Immature natural killer cell (primary cell): Measurements from ENCODE around the gene AP4E1. TPM values are rescaled to one million over a fixed set of nuclear protein-coding genes. Genes with fewer than 3 reads are reported as not detected.
"Not testable (repeated sequence)": the region's sequence is repeated elsewhere in the genome, so short reads cannot be mapped to it uniquely, and the experiment has no call there.

ENCODE experiments used
- DNase-seq, 3 donors: peaks; one replicate each; pipeline ENCODE4 v3.0.0; 2022; ENCODE audit warnings: mixed read lengths in 1 of 3
- H3K27ac Mint-ChIP-seq, 6 donors: one replicate each; pipeline ENCODE4 v1.8.0; 2020; ENCODE audit warnings: mixed read lengths in 6 of 6, mild to moderate bottlenecking in 5 of 6, inconsistent platforms in 4 of 6, moderate library complexity in 3 of 6
- H3K27me3 Mint-ChIP-seq, 3 donors: one replicate each; pipeline ENCODE4 v1.8.0; 2020 to 2021; ENCODE audit warnings: low read depth in 3 of 3, mild to moderate bottlenecking in 3 of 3, mixed read lengths in 3 of 3, moderate library complexity in 3 of 3, inconsistent platforms in 1 of 3
- H3K36me3 Mint-ChIP-seq, 3 donors: one replicate each; pipeline ENCODE4 v1.8.0; 2020; ENCODE audit warnings: mixed read lengths in 3 of 3, inconsistent platforms in 2 of 3, mild to moderate bottlenecking in 2 of 3
- H3K4me1 Mint-ChIP-seq, 2 donors: one replicate each; pipeline ENCODE4 v1.8.0; 2020; ENCODE audit warnings: inconsistent platforms in 2 of 2, mild to moderate bottlenecking in 2 of 2, mixed read lengths in 2 of 2, moderate library complexity in 1 of 2
- H3K4me3 Mint-ChIP-seq, 5 donors: one replicate each; pipeline ENCODE4 v1.8.0; 2020; ENCODE audit warnings: mild to moderate bottlenecking in 5 of 5, mixed read lengths in 5 of 5, inconsistent platforms in 3 of 5, moderate library complexity in 3 of 5
- H3K9me3 Mint-ChIP-seq, 6 donors: one replicate each; pipeline ENCODE4 v1.8.0; 2020; ENCODE audit warnings: mild to moderate bottlenecking in 6 of 6, mixed read lengths in 6 of 6, inconsistent platforms in 4 of 6, moderate library complexity in 3 of 6
- polyA plus RNA-seq, 3 donors: library from polyadenylated mRNA; unstranded; fragments of 300-500 nt; fragmentation: Illumina TruSeq; gene quantifications; one replicate each; pipeline ENCODE4 v1.2.3, GENCODE V29; 2021

Gene AP4E1
- polyA plus RNA-seq, 3 donors from 2014 or later: 2.3 to 7.0 (median 3.2) TPM

DNA sequence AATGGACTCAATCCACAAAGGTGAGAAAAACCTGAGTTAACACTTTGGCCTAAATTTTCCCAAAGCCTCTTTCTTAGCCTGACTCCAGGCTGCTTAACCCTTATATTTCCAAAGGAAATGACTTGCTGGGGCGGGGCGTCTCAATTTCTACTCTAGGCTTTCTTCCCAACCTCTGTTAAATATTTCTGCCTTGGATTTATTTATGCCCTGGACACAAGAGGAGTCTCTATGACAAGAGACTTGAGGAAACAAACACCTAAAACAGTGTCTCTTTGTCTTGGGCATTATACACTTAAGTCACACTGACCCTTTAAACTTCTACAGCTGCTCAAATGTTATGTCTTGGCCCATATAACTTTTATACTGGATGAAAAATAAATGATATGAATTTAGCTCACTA, 28.3 kb upstream of the AP4E1 start:
- Mint-ChIP-seq H3K9me3 (no peaks in the 10 kb centered on the region), H3K36me3 (no peaks in the 10 kb centered on the region), H3K27ac (peak overlapping the region in 5 of 6 donors; percentile 15 to 87 (median 74)), H3K4me3 (peak overlapping the region in 2 of 5 donors; percentile 28 to 51), H3K27me3 (peaks cover 1 to 4% (median 3%) of the 10 kb centered on the region in 3 donors), H3K4me1 (peaks cover 40 to 43% of the 10 kb centered on the region in 2 donors)
- DNase-seq: peak in 1 of 3 donors; percentile 1

DNA sequence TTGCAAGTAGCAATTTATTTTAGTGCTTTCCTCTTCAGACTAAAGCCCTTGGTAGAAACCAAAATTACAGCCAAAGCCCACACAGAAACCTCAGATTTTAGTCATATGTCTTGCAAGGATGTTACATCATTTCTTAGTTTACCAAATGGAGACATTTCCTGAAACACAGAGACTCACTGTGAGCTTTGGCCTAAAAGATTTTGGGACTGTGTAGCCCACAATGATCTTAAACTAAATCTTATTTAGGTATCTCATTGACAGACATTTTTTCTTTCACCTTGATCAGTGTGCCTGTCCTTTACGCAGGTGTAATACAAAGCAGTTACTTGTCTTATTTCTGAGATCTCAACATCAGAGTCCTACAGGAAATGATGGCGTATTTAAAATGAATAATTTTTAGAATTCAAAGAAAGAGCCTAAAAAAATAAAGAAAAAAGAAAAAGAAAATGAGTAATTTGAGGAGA, 27.8 kb upstream of the AP4E1 start:
- peaks cover 40 to 43% of the 10 kb centered on the region in 2 donors for H3K4me1 Mint-ChIP-seq

DNA sequence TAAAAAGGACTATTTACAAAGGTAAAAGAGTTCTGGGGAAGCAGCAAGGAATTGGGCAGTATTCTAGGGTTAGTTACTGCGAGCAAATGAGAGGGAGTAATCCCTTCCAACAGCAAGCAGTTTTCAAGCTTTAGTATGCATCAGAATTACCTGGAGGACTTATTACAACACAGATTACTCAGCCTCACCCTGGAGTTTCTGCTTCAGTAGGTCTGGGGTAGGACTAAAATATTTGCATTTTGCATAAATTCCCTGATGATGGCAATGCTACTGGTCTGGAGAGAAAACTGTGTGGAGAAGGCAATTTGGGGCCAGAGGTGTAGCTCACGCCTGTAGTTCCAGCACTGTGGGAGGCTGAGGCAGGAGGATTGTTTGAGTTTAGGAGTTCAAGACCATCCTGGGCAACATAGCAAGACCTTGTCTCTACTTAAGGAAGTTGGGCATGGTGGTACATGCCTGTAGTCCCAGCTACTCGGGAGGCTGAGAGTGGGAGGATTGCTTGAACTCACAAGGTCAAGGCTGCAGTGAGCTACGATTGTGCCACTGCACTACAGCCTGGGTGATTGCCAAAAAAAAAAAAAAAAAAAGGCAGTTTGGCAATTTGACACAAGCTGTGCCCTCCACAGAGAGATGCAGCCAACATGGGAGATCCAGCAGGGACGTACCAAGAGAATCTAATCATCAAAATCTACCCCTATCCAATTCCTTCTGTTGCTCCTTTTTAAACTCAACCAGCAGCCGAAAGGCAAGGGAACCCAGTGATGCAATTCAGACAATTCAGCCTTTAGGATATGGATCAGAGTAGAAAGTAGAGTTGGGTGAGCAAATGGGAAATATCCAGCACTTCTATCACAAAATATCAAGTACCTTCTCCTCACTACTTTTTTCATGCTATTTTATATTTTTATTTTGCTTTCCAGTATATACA, 27.1 kb upstream of the AP4E1 start:
- no peak for DNase-seq
- H3K27ac Mint-ChIP-seq: peak overlapping the region in 4 of 6 donors; percentile 72 to 87 (median 76)
- no peaks in the 10 kb centered on the region for H3K9me3 Mint-ChIP-seq
- peaks cover 1 to 3% (median 2%) of the 10 kb centered on the region in 3 donors for H3K27me3 Mint-ChIP-seq
- no peaks in the 10 kb centered on the region for H3K36me3 Mint-ChIP-seq
- H3K4me1 Mint-ChIP-seq: peaks cover 44 to 46% of the 10 kb centered on the region in 2 donors
- H3K4me3 Mint-ChIP-seq: no peak overlapping the region

More for the DNA sequence above, 27.8 kb upstream of the AP4E1 start:
- Mint-ChIP-seq H3K27ac (peak overlapping the region in 4 of 6 donors; percentile 72 to 87 (median 76)), H3K9me3 (no peaks in the 10 kb centered on the region), H3K4me3 (peak overlapping the region in 2 of 5 donors; percentile 28 to 51), H3K27me3 (peaks cover 1 to 4% (median 2%) of the 10 kb centered on the region in 3 donors), H3K36me3 (no peaks in the 10 kb centered on the region)
- DNase-seq: peak in 1 of 3 donors; percentile 30

GRCh38 chr15:50883903-50884302, 24.6 kb upstream of the AP4E1 start:
- Mint-ChIP-seq H3K4me1 (peaks cover 25 to 30% of the 10 kb centered on the region in 2 donors), H3K36me3 (peaks cover 0 to under 1% (median 0%) of the 10 kb centered on the region in 3 donors), H3K27ac (peak overlapping the region in 1 of 6 donors; percentile 50), H3K4me3 (no peak overlapping the region), H3K9me3 (no peaks in the 10 kb centered on the region), H3K27me3 (peaks cover 0 to 2% (median 1%) of the 10 kb centered on the region in 3 donors)
- DNase-seq: no peak

GRCh38 chr15:50884540-50884939, 23.9 kb upstream of the AP4E1 start:
- no peaks in the 10 kb centered on the region for H3K9me3 Mint-ChIP-seq
- peaks cover 0 to 5% (median 0%) of the 10 kb centered on the region in 3 donors for H3K36me3 Mint-ChIP-seq
- no peak for DNase-seq
- H3K4me3 Mint-ChIP-seq: no peak overlapping the region
- peaks cover 0 to 2% (median 1%) of the 10 kb centered on the region in 3 donors for H3K27me3 Mint-ChIP-seq
- peaks cover 19 to 24% of the 10 kb centered on the region in 2 donors for H3K4me1 Mint-ChIP-seq
- H3K27ac Mint-ChIP-seq: no peak overlapping the region

GRCh38 chr15:50886139-50886467, 22.4 kb upstream of the AP4E1 start:
- DNase-seq: no peak
- Mint-ChIP-seq H3K27me3 (peaks cover 0 to 2% (median 1%) of the 10 kb centered on the region in 3 donors), H3K27ac (no peak overlapping the region), H3K4me3 (no peak overlapping the region), H3K9me3 (peaks cover 3 to 8% (median 7%) of the 10 kb centered on the region in 6 donors), H3K36me3 (peaks cover 4 to 13% (median 6%) of the 10 kb centered on the region in 3 donors), H3K4me1 (peaks cover 6 to 11% of the 10 kb centered on the region in 2 donors)

- Mint-ChIP-seq H3K27ac (no peak overlapping the region), H3K36me3 (peaks cover 5 to 14% (median 8%) of the 10 kb centered on the region in 3 donors), H3K9me3 (peaks cover 4 to 10% (median 8%) of the 10 kb centered on the region in 6 donors), H3K4me1 (peaks cover 4 to 9% of the 10 kb centered on the region in 2 donors), H3K27me3 (peaks cover 0 to 1% (median 0%) of the 10 kb centered on the region in 3 donors), H3K4me3 (no peak overlapping the region)
- DNase-seq: no peak
These were observed 21.7 kb upstream of the AP4E1 start for GRCh38 chr15:50886611-50887345.

DNA sequence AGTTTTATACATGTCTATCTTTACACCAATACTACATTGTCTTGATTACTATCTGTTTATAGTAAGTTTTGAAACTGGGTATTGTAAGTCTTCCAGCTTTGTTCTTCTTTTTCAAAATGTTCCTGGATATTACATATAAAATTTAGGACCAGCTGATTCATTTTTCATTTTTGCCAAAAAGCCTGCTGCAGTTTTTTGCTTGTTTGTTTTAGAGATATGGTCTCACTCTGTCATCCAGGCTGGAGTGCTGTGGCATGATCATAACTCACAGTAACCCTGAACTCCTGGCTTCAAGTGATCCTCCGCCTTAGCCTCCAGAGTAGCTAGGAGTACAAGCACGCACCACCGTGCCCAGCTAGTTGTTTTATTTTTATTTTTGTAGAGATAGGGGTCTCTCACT, 20.4 kb upstream of the AP4E1 start:
- Mint-ChIP-seq H3K27ac (no peak overlapping the region), H3K9me3 (peaks cover 4 to 12% (median 9%) of the 10 kb centered on the region in 6 donors), H3K4me3 (no peak overlapping the region), H3K36me3 (peaks cover 5 to 14% (median 8%) of the 10 kb centered on the region in 3 donors), H3K27me3 (peaks cover 0 to 1% (median 0%) of the 10 kb centered on the region in 3 donors), H3K4me1 (peaks cover 4 to 9% of the 10 kb centered on the region in 2 donors)
- DNase-seq: no peak

GRCh38 chr15:50889589-50889988, 18.9 kb upstream of the AP4E1 start:
- peaks cover 4% of the 10 kb centered on the region in 2 donors for H3K4me1 Mint-ChIP-seq
- peaks cover 5 to 23% (median 15%) of the 10 kb centered on the region in 3 donors for H3K36me3 Mint-ChIP-seq
- H3K4me3 Mint-ChIP-seq: no peak overlapping the region
- no peaks in the 10 kb centered on the region for H3K27me3 Mint-ChIP-seq
- H3K9me3 Mint-ChIP-seq: peaks cover 7 to 12% (median 9%) of the 10 kb centered on the region in 6 donors
- no peak for DNase-seq
- H3K27ac Mint-ChIP-seq: no peak overlapping the region

GRCh38 chr15:50890751-50891150, 17.7 kb upstream of the AP4E1 start:
- no peak overlapping the region for H3K4me3 Mint-ChIP-seq
- H3K27ac Mint-ChIP-seq: no peak overlapping the region
- H3K27me3 Mint-ChIP-seq: no peaks in the 10 kb centered on the region

GRCh38 chr15:50891159-50891558, 17.3 kb upstream of the AP4E1 start:
- Mint-ChIP-seq H3K4me1 (no peaks in the 10 kb centered on the region), H3K9me3 (peaks cover 7 to 12% (median 9%) of the 10 kb centered on the region in 6 donors), H3K27ac (no peak overlapping the region), H3K27me3 (no peaks in the 10 kb centered on the region), H3K36me3 (peaks cover 5 to 23% (median 18%) of the 10 kb centered on the region in 3 donors), H3K4me3 (no peak overlapping the region)
- no peak for DNase-seq

More at GRCh38 chr15:50890751-50891150, 17.7 kb upstream of the AP4E1 start:
- peaks cover 3% of the 10 kb centered on the region in 2 donors for H3K4me1 Mint-ChIP-seq
- DNase-seq: no peak
- peaks cover 7 to 12% (median 9%) of the 10 kb centered on the region in 6 donors for H3K9me3 Mint-ChIP-seq
- H3K36me3 Mint-ChIP-seq: peaks cover 5 to 23% (median 15%) of the 10 kb centered on the region in 3 donors

DNA sequence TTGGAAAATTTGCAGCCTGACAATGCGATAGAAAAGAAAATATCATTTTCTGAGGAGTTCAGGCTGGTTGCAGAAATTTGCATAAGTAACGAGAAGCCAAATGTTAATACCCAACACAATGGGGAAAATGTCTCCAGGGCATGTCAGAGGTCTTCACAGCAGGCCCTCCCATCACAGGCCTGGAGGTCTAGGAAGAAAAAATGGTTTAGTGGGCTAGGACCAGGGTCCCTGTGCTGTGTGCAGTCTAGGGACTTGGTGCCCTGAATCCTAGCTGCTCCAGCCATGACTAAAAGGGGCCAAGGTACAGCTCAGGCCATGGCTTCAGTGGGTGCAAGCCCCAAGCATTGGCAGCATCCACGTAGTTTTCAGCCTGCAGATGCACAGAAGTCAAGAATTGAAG, 14.5 kb upstream of the AP4E1 start:
- Mint-ChIP-seq H3K27ac (no peak overlapping the region), H3K4me1 (no peaks in the 10 kb centered on the region), H3K4me3 (no peak overlapping the region), H3K9me3 (peaks cover 7 to 12% (median 9%) of the 10 kb centered on the region in 6 donors), H3K36me3 (peaks cover 5 to 22% (median 19%) of the 10 kb centered on the region in 3 donors), H3K27me3 (no peaks in the 10 kb centered on the region)
- DNase-seq: no peak

DNA sequence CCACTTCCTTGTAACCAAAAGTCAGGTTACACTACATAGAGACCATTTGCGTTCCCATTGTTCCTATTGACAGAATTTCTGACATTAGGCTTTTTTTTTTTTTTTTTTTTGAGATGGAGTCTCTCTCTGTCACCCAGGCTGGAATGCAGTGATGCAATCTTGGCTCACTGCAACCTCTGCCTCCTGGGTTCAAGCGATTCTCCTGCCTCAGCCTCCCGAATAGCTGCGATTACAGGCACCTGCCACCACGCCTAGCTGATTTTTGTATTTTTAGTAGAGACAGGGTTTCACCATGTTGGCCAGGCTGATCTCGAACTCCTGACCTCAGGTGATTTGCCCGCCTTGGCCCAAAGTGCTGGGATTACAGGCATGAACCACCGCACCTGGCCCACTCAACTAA, 7.1 kb upstream of the AP4E1 start:
- H3K27me3 Mint-ChIP-seq, H3K27ac Mint-ChIP-seq, H3K9me3 Mint-ChIP-seq, H3K36me3 Mint-ChIP-seq, H3K4me3 Mint-ChIP-seq, DNase-seq: not testable (repeated sequence)
- peaks cover 0 to 13% of the 10 kb centered on the region in 2 donors for H3K4me1 Mint-ChIP-seq
